Activated effector memory CD4-positive, alpha-beta T cell treated with anti-CD3 and anti-CD28 coated beads, Interleukin-2, amount 50 U/mL, for 16 hours (primary cell): ENCODE results near the gene ZIC1.

Experiments used
- DNase-seq: peaks from one replicate; pipeline ENCODE4 v3.0.0-alpha.2; 2020

The ZIC1 gene

DNA sequence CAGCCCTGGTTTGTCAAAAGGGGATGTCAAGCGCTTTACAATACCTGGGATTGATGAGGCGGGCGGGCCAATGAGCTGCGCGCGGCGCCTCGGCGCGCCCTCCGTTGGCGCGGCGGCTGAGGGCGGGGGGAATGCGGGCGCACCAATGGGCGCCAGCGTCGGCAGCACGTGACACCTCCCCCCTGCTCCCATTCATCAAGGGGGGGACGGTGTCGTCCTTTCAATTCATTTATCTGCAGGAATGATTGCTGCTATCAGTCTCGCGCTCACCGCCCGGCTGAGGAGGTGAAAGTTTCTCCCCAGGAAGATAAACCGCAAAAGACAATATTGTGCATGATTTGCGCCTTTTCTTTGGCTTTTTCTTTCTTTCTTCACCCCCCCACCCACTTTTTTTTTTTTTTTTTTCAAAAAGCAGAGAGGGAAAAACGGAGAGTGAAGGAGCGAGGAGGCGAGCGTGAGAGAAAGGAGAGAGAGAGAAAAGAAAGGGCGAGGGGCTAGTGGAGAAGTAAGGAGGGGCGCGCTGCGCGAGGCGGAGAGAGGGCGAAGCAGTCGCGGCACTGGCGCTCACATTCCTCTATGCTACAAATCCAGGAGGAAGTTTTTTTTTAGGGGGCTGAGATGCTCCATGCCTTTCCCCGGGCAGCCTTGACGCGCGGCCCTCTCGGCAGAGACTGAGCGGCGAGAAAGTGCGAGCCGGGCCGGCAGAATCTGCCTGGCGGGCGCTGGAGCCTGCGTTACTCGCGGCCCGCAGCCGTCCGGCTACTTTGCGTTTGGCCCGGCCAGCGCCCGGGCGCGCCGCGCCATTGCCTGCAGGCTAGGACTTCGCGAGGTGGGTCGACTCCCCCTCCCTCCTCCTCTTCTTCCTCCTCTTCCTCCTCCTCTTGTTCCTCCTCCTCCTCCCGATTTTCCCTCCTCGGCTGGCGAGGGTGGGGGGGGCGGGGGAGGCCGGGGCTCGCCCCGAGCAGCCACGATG is at the start of gene ZIC1:
TSS of gene ZIC1 (plus strand) at position 223 of the 973 bp plus-strand sequence. CDS start at position 971, 748 bp downstream.
- DNase-seq = no peak

GRCh38 chr3:147360051-147360439 is 49.1 kb upstream of the ZIC1 start:
- no peak for DNase-seq

DNA sequence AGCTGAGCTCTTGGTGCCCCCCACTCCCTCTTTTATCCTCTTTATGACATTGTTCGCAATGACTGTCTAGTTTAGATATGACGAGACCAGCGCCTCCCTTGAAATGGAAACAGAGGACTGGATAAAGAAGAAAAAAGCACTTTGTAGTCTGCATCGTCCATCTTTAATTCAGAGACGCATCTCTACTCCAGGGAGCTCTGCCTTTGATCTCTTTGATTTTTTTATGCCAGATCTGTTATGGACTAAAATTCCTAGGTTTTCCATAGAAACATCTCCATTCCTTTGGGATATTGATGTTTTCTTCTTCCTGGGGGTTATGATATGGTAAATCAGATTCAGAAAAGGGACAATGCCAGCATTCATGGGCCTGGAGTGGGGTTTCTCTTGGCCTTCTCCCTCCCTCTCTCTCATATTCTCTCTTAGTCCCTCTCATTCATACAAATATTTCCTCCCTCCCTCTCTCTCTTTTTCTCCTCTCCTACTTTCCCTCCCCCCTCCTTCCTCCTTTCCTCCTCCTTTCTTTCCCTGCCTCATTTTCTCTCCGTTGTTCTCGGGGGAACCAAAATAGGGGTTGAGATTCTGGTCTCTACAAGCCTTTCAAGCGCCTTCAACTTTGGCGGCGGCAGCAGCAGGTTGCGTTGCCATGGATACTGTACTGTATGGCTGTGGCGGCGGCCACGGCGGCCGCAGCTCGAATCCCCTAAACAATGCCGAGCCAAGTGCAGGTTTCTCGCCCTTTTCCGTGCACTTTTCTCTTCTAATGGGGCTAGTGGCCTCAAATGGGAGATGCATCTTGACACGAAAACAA is 48.3 kb upstream of the ZIC1 start:
- no peak for DNase-seq

GRCh38 chr3:147361454-147362420 is 47.4 kb upstream of the ZIC1 start:
- peak; percentile 71 for DNase-seq

DNA sequence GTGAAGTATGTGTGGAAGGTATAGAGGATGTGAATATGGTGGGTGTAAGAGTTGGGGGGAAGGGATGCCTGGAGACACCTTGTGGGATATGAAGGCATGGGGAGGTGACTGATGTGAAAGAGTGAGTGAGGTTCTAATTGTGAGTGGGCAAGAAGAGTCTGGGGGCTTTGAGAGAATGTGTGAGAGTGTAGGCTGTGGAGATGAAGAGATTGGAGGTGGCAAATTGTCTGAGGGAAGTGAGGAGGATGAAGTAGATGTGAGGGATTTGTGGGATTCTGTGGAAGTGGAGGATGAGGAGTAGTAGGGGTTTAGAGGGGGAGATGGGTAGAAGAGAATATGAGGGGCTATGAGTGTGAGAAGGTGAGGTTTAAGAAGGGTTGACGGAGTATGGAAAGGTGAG is 44.4 kb upstream of the ZIC1 start:
- DNase-seq = no peak

DNA sequence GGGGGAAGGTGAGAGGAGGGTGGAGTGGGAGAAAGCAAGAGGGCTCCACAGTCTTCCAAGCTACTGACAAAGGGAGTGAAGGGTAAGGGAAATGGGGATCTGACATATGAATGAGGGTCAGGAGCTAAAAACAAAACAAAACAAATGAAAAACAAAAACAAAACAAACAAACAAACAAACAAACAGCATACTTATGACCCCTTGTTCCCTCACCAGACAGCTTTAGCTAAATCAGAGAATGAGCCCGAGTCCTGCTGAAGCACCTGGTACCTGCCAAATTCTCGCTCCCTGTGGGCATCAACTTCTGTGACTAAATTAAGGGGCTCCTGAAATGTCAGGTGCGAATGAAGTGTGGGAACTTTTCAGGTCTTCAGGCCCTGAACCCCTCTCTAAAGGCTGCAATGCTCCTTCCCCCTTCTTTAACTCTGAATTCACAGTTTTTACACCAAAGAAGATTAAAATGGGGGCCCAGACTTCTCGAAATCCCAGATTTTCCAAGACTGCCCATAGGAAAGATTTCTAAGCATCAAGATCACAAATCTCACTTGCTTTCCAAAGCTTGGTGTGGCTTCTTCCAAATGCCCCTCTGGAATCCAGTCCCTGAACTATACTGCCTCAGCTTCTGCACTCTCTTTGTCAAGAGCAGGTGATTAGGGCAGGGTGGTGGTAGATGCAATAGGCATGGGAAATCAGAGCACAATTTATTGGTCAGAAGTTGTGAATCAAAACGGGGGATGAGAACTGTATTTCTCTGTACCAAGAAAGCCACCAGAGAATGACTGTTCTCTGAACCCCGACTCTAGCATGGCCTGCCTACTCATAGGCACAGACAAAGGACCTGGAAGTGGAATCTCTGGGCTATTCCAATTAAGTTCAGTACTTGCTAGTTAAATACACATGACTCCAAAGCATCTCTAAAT is 43.7 kb upstream of the ZIC1 start:
- DNase-seq = no peak

DNA sequence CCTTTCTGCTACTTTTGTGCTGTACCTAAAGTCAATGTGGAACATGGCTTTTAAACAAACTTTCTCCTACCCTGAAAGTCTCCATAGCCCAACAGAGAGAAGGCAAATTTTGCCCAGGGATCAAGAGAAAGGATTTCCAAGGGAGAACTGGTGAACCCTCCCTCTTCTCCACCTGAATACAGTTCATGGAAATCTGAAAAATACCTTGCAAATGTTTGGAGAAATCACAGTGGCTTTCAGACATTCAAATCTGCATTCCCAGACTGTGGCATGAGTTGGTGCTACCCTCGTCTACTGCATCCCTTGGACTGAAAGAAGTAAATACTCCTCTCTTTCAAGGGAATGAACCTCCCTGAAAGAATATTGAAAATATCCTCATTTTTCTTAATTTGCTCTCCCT is 41.5 kb upstream of the ZIC1 start:
- no peak for DNase-seq

DNA sequence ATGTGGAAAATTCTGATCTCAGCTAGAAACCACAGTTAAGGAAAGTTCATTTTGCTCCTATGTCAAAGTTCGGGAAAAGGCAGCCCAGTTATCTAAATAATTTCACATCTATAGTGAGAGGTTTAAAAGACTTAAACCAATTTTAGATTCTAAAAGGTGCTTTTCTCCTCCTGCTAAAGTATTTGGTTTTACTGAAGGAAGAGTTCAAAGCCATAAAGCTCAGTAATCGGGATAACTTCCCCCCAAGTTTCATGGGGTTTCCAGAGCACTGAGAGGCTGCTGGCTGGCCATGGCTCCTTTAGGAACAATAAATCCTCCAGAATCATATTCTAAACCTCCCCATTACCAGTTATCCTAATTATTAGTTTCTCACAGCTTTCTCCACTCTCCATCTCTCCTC is 41.0 kb upstream of the ZIC1 start:
- no peak for DNase-seq

DNA sequence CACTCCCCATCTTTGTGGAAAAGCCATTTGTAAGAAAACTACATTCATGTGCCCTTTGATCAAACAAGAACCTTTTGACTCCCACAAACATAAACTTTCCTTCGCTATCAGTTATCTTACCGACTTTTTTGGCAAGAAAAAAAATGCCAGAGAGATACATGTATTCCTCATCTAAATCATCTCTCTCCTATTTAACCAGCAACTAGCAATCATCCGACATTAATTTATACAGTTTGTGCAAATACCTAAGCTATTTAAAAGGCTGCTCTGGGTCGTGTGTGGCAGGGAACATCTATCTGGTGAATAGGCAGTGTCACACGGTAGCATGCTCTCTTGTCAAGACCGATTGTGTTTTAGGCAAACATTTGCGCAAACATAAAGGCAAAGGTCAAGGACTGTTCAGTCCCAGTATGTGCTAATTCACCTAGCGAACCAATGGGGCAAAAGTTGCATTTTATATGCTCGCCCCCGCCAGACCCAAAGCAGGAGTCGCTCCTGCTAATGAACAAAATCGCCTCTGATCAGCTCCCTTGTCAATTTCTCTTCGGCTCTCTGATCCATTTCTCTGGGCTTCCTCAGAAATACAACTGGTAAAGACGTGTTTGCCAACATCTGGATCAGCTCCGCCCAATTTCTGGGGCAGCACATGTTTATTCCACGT is 40.5 kb upstream of the ZIC1 start:
- DNase-seq = no peak

DNA sequence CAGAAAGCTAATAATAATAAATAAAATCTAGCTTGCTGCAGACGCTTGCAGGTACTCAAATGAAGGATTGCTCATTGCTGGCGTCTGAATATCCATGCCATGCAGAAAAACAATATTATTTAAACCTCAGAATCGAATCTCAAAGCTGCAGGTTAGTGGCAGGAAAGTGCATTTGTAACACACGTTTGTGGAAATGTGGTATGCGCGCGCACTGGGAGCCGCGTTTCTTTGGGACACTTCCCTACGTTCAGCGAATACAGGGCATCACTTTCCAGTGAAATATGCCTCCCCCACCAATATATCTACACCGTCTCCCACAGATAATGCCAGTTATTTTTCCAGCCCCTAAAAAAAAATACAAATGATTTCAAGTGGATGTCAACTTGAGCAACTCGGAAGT is 39.9 kb upstream of the ZIC1 start:
- DNase-seq = no peak

DNA sequence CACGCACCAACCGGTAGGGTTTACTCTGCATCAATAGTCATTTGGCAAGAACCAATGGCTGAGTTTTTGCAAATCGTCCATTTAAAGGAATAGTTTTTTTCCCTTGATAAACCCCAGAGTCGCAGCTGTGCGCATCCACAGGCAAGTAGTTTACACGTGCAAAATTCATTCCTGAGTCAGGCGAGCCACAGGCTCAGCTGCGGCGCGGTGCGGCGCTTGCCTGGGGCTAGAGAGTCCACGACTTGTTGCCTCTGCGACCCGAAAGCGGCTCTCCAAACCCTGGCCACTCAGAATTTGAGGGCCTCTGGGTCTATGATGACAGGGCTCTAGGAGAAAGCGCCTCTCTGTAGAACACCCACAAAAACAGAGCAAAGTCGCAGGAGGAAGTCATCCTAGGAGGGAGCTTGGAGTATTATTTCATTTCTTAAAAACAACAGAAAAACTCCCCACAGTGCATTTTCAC is 39.5 kb upstream of the ZIC1 start:
- no peak for DNase-seq

- DNase-seq = no peak
Measured at GRCh38 chr3:147370349-147370748, 38.8 kb upstream of the ZIC1 start.

DNA sequence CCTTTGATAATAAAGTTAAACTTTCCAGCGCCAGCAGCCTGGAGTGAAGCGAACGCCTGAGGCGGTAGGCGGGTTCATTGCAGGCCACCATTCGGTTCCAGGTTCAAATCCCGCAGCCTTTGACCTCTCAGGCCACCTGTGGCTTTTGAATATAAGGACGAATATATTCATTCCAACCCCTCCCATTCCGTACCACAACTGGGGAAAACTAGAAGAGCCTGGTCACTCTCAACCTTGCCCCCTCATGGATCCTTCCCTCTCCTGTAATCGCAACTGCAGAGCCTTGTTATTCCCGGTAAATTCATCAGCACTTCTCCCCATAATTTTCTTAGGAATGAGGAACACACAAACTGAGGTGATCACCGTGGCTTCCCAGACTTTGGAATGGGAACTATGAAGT is 38.0 kb upstream of the ZIC1 start:
- DNase-seq = no peak

- no peak for DNase-seq
Measured at GRCh38 chr3:147371771-147372340, 37.3 kb upstream of the ZIC1 start.

GRCh38 chr3:147372525-147373027 is 36.6 kb upstream of the ZIC1 start:
- no peak for DNase-seq

DNA sequence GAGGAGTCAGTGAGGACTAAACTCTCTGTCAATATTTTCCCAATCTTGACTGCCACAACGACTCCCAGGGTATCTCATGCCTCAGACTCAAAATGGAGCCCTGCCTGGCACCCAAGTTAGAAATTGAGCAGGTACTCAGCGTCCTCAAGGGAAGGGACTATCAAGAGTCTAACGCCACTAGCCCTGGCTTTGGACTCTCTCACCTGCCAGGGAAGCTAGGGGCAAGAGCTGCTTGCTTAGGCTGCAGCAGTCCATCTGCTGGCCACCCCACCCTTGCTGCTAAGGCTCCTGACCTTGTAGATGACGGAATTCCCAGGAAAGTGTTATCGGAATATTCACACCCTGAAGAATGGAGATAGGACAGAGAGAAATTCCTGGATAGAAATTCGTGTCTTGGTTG is 35.9 kb upstream of the ZIC1 start:
- DNase-seq = no peak

DNA sequence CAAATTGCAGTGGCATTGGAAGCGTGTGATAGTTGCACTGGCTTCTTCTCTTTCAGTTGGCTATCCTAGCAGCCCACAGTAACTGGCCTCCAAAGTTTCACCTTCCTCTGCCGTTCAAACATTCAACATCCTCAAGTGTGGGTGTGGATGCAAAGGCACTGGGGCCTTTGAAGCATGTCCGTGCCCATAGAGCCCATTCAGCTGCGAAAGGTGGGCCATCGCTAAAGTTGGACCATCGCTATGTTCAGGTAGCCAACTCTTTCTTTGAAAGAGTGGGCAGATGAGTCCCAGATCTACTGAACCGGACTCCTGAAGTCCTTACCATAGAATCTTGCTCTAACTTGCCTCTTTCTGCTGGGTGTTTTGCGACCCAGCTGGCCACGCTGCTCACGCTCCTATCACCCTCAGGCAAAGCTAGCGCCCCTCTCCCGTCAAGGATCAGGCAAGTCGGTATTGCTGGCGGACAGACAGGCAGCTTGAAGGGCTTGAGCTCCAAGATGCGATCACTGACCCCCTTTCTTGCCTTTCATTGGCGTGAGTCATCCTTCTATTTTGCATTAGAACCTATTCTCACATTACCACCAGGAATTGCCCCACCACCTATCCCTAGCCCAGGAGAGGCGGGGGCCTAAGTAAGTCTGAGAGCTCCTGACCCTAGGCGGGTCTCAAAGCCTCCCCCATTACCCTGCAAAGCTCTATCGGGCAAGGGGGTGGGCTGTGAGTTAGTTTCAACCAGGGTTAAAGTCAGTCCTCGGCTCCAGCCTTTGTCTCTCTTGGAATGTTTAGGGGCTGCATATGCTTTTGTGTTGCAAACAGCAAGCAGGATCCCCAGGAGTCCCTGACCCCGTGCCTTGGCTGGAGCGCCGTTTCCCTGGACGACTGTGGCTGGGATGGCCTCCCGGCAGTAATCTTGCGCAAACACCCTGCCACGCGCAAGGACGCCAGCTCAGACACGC is 31.5 kb upstream of the ZIC1 start:
- DNase-seq = no peak

DNA sequence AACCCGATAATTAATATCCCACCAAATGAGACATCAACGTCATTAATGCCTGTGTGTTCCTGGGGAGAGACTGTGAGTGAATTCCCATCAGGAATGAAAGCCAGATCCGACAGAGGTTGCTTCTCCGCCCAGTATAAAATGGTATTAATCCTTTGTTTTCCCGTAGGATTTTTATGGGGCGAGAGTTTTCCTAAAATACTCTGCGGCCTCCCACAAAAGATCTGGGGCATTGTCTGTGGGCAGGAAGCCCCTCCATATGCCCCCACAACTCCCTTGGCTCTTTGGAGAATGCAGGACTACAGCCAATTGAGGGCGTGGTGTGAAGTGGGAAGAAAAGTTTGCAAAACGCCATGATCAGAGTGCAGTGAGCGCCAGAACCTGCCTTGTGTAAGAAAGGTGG is 29.5 kb upstream of the ZIC1 start:
- DNase-seq = no peak

GRCh38 chr3:147380387-147380951 is 28.7 kb upstream of the ZIC1 start:
- DNase-seq = no peak
